Stimulated activated CD8-positive, alpha-beta memory T cell treated with anti-CD3 and anti-CD28 coated beads, Interleukin-7, amount 100 ng/mL, for 1 hour (primary cell): ENCODE measurements around the gene GGPS1.
"Not testable (repeated sequence)": the region's sequence is repeated elsewhere in the genome, so short reads cannot be mapped to it uniquely, and the experiment has no call there.

ENCODE experiments used
- DNase-seq, 2 donors: peaks; one replicate each; pipeline ENCODE4 v3.0.0-alpha.2; 2020; ENCODE audit warnings: low read depth in 2 of 2

Gene GGPS1

DNA sequence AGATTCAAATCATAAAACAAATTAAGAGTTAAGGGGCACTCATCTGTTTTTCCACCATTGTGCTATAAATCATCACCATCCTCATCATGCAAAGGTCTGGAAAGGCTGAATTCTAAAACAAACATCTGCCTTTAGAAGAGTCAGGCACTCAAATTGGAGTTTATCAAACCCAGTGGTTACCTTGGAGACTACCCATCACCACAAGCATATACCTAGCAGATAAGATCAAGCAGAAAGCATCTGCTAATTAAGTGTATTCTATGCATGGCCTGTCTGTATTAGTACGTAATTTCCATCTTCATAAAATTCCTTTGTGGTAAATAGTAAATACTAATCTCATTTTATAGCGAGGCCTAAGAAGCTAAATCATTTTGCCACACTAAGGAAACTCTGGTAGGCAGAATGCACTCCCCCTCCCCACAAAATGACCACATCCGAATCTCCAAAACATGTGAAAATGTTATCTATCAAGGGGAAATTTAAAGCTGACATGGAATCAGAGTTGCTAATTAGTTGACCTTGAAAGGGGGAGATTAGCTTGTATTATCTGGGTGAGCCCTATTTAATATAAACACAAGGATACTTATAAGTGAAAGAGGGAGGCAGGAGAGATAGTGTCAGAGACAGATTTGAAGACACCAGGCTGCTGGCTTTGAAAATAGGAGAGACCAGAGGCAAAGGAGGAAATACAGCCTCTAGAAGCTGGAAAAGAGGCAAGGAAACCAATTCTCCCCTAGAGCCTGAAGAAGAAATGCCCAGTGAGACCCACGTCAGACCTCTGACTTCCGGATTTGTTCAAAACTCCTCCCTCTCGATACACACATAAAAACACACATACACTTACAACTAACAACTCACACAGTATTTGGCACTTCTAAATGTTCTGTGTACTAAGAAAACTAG lies 23.6 kb upstream of the GGPS1 start:
- DNase-seq = no peak

DNA sequence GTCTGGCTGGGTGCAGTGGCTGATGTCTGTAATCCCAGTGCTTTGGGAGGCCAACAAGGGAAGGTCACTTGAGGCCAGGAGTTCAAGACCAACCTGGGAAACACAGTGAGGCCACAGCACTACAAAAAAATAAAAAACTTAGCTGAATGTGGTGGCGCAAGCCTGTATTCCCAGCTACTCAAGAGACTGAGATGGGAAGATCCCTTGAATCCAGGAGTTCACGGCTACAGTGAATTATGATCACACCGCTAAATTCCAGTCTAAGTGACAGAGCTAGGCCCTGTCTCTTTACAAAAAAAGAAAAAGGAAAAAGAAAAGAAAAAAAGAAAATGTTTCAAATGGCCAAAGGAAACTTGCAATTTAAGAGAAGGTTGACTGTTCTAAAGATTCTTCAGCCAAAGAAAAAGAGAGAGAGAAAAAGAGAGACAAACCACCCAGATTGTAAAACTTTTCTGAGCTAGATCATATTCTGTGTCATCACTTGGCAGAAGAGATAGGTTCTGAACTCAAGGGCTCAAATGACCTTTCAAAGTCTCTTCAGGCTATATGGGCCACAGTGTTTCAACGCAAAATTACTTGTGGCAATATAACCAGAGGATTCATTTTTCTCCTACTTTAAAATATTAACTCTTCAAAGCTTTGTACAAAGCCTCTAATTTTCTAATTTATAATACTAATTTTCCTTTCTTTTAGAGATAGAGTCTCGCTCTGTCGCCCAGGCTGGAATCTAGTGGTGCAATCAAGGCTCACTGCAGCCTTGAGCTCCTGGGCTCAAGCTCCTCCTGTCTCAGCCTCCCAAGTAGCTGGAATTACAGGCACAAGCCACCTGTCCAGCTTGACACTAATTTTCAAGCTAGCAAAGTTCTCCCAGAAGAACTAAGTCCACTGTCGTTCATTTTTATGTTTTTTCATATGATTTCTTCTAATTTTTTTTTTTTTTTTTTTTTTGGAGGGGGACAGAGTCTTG lies 20.9 kb upstream of the GGPS1 start:
- no peak for DNase-seq

DNA sequence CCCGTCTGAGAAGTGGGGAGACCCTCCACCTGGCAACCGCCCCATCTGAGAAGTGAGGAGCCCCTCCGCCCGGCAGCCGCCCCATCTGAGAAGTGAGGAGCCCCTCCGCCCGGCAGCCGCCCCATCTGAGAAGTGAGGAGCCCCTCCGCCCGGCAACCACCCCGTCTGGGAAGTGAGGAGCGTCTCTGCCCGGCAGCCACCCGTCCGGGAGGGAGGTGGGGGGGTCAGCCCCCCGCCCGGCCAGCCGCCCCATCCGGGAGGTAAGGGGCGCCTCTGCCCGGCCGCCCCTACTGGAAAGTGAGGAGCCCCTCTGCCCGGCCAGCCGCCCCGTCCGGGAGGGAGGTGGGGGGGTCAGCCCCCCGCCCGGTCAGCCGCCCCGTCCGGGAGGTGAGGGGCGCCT lies 19.2 kb upstream of the GGPS1 start:
- DNase-seq = not testable (repeated sequence)

GRCh38 chr1:235313262-235313661 lies 15.1 kb upstream of the GGPS1 start:
- DNase-seq = no peak

- no peak for DNase-seq
Observed at GRCh38 chr1:235313931-235314678, 14.3 kb upstream of the GGPS1 start.

DNA sequence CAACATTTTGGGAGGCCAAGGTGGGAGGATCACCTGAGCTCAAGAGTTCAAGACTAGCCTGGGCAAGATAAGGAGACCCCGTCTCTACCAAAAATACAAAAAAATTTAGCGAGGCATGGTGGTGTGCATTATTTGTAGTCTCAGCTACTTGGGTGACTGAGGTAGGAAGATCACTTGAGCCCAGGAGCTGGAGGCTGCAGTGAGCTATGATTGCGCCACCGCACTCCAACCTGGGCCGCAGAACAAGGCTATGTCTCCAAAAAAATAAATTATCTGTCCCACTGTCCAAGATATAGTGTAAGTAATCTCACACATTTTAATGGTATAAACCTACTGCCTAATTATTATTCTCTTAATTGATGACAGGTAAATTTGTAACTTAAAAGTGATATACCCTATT lies 13.2 kb upstream of the GGPS1 start:
- no peak for DNase-seq

DNA sequence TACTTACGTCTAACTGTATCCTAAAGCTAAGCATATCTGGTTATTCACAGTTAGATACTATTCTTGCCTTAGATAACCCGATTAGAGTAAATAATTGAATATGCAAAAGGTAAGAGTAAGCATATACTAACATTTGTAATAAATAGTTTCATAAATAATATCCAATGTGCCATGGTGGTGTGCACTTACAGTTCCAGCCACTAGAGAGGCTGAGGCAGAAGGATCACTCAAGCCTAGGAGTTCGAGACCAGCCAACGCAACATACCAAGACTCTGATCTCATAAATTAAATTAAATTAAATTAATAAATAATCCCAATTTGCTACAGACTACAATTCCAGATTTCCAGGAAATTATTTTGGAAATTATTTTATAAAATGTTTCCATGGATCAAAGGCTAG lies 12.6 kb upstream of the GGPS1 start:
- no peak for DNase-seq

GRCh38 chr1:235317168-235317567 lies 11.2 kb upstream of the GGPS1 start:
- DNase-seq = no peak

DNA sequence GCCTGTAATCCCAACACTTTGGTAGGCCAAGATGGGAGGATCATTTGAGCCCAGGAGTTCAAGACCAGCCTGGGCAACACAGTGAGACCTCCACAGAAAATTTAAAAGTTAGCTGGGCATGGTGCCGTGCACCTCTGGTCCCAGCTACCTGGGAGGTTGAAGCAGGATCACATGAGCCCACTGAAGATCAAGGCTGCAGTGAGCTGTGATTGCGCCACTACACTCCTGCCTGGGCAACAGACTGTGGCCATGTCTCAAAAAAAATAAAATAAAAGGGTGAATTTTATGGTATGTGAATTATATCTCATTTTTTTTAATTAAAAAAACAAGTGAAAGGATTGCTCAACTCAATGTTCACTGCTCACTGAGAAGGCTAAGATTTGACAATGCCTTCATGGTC lies 9.1 kb upstream of the GGPS1 start:
- no peak for DNase-seq

DNA sequence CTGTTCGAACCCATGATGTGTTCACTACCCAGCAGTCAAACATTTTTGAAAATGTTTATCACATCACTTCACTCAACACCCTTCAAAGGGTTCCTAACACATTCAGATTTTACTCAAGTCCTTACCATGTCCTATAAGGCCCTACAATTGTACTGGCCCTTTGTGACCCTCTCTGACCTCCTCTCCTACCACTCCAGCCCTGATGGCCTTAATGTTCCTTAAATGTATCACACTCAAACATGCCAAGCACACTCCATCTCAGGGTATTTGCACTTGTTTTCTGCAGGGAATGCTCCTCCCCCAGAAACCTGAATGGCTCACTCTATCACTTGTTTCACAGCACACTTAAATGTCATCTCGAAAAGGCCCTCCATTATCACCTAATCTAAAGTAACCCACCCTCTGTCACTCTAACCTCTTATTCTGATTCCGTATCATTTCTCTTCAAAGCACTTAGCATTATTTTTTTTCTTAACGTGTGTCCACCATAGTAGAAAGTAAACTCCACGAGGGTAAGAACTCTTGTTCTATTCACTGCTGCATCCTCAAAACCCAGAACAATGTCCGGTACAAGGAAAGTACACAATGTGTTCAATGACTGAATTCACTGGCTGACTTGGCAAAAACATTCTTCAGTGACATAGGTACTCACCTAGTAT lies 7.7 kb upstream of the GGPS1 start:
- no peak for DNase-seq

- no peak for DNase-seq
Observed at GRCh38 chr1:235324296-235324695, 4.1 kb upstream of the GGPS1 start.

DNA sequence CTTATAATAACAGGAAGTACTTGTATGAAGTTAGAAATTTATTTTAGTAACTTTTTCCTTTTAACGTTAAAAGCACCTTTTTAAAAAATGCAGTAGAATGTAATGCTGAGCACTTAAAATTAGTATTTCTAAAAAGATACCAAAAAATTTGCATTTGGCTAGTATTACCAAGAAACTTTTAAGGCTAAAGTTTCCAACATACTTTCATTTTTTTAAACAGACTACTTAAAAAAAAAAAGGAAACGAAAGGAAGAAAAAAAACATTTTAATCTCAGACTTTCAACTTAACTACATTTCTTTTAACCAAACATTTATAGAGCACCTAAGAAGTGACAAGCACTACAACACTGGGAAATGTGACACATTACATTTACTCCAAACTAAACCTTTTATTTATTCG lies 3.2 kb upstream of the GGPS1 start:
- DNase-seq = no peak

DNA sequence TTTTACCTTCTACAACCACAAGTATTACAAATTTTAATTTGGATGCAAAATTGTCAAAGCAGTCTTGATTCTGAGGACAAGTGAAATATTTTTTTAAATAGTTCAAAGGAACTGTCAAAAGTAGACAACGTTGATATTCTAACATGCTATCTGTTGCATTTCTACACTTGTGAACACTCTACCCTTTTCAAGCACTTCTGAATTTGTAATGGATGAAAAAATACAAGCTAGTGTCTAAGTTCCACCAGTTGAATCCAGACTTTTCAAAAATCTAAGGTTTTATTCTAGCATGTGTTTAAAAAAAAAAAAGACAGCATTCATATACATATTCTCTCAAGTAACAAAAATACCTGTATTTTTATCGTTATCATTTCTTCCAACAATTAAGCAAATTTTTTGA lies 2.5 kb upstream of the GGPS1 start:
- no peak for DNase-seq

- peak in 1 of 2 donors; percentile 25 for DNase-seq
Observed at GRCh38 chr1:235326719-235327558, 1.4 kb upstream of the GGPS1 start.

DNA sequence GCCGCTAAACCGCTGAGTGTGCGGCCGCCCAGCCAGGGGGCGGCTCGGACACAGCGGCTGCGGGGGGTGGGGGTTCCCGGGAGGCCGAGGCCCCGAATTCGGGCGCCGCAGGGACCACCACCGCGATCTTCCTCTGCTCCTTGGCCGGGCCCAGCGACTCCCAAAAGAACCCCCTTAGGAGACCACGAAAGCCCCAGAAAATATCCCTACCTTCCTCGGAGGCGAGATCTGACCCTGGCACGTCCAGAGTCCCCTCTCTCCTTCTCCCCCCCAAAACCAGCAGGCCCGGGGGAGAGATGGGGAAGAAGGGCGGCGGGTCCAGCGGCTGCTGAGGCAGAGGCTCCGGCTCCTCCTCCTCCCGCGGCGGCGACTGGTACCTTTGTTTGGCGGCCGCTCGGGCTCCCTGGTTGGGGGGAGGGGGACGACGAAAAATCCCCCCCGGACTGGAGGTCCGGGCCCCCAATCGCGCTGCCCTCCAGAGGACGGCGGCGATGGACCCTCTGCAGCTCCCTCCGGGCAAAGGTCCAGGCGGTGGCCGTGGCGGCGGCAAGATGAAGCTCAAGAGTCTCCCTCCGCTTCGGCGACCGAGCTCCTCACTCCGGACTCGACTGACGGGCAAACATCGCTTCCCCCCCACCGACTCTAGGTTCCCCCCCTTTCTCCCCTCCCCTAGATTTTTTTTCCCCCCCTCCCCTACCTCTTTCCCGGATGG lies 655 bp upstream of the GGPS1 start, which contains the start of gene ARID4B:
Gene ARID4B, minus strand, starts transcription at position 621 of the 712 bp plus-strand sequence. CDS start 1,260 bp downstream, outside the sequence.
- DNase-seq = peak in 1 of 2 donors; percentile 49

DNA sequence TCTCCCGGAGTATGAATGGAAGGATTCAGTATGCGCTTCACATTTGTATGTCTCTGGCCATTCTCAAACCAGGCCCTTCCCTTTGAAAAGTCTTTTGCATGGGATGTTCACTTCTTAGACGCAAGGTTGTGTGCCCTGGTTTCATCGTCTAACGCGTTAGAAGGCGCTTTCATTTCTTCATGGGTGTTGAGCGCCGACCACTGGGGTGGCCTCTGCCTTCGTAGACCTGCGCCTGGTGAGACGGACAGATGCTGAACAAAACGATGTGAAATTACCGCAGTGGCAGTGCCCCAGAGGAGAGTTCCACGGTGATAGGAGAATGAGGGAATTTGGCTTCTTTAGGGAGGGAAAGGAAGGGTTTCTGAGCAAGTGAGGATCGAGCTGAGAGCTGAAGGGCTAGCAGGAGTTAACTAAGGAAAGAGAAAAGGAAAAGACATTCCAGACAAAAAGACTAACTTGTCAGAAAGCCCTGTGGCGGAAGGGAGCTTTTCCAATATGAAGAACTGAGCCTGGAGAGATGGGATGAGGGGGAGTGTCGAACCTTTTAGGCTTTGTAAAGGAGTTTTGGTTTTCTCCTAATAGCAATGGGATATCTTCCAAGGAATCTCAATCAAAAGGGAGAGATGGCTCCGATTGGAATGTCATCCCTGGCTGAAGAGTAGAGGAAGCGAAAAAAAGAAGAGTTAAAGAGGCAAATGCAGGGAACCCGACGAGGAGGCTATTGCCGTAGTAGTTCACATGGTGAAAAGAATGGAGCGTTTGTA lies 951 bp downstream of the GGPS1 start:
- peak in 1 of 2 donors; percentile 28 for DNase-seq

GRCh38 chr1:235330918-235331285 lies 2.5 kb downstream of the GGPS1 start:
- DNase-seq = no peak

- no peak for DNase-seq
Observed at GRCh38 chr1:235331401-235331800, 3.0 kb downstream of the GGPS1 start.

DNA sequence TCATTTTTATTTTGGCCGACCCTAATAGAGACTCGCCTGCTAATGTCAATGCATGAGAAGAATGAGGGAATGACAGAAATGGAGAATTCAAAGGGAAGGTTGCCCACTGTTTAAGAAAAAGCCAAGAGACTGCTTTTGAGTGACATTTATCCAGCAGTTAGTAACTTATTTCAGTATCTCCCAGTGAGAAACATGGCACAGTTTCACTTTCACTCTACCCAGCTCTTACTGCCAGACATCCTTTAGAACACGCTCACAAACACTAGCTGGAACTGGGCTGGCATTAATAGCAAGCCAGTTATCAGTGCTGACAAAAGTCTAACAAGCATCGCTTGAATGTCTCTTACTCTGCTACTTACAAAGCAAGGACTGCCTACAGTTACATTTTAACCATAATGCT lies 8.5 kb downstream of the GGPS1 start:
- no peak for DNase-seq
